ENCODE results near the gene SIGLEC6.

DNA sequence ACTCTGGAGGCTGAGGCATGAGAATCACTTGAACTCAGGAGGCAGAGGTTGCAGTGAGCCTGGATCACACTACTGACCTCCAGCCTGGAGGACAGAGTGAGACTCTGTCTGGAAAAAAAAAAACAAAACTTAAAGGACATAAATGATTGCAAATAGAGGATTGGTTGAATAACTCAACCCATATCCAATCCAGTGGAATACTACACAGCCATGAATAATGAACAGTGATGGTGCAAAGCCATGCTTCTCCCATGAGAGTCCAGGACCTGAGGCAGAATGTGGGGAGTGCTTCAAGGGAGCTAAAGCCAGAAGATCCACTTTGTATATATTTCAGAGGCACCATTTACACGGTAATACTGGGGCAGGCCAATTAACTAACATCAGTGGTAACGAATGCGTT lies 55.3 kb downstream of the SIGLEC6 start:
- TF ChIP-seq, protein P1, sequence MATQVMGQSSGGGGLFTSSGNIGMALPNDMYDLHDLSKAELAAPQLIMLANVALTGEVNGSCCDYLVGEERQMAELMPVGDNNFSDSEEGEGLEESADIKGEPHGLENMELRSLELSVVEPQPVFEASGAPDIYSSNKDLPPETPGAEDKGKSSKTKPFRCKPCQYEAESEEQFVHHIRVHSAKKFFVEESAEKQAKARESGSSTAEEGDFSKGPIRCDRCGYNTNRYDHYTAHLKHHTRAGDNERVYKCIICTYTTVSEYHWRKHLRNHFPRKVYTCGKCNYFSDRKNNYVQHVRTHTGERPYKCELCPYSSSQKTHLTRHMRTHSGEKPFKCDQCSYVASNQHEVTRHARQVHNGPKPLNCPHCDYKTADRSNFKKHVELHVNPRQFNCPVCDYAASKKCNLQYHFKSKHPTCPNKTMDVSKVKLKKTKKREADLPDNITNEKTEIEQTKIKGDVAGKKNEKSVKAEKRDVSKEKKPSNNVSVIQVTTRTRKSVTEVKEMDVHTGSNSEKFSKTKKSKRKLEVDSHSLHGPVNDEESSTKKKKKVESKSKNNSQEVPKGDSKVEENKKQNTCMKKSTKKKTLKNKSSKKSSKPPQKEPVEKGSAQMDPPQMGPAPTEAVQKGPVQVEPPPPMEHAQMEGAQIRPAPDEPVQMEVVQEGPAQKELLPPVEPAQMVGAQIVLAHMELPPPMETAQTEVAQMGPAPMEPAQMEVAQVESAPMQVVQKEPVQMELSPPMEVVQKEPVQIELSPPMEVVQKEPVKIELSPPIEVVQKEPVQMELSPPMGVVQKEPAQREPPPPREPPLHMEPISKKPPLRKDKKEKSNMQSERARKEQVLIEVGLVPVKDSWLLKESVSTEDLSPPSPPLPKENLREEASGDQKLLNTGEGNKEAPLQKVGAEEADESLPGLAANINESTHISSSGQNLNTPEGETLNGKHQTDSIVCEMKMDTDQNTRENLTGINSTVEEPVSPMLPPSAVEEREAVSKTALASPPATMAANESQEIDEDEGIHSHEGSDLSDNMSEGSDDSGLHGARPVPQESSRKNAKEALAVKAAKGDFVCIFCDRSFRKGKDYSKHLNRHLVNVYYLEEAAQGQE (IDR thresholded peaks at IDR 0.05; ENCODE audit: insufficient read depth in 1 of 2, low read depth in 2 of 2, low read length in 2 of 2), result no peak
- TF ChIP-seq POLR2AphosphoS5 (IDR thresholded peaks at IDR 0.05; ENCODE audit: low read depth, low read length), result no peak
